Pancreas (tissue), 10 donors: ENCODE measurements around the gene EFEMP2. TPM values are rescaled to one million over a fixed set of nuclear protein-coding genes. Genes with fewer than 3 reads are reported as not detected.

Source experiments
- ATAC-seq, 4 donors: fragments of 200-7000 bp; cut with Tn5 transposase; one replicate each; pipeline versions ENCODE4 v1.8.0 to v1.9.1; 2020; ENCODE audit warnings: mild to moderate bottlenecking in 4 of 4, moderate library complexity in 4 of 4
- DNase-seq, 6 donors: peaks; one replicate each; pipeline ENCODE4 v3.0.0-alpha.2; 2020
- FAIRE-seq: peaks from 2 replicates; lab custom pipeline; 2012; peaks lifted over from hg19 to GRCh38; lab: Jason Lieb, UNC
- H3K27ac ChIP-seq, 4 donors: fragments of 200-600 bp; sonication (generic); 1 replicate in 3 of 4; 2 replicates in 1 of 4; pipeline versions ENCODE4 v1.5.0 to v1.8.0; 2020
- H3K27me3 ChIP-seq, 4 donors: fragments of 200-600 bp; one replicate each; pipeline ENCODE4 v1.8.0; 2021
- H3K36me3 ChIP-seq, 3 donors: fragments of 200-600 bp; sonication (generic) in 1 of 3; one replicate each; pipeline versions ENCODE4 v1.5.0 to v1.8.0; 2020 to 2021
- H3K4me1 ChIP-seq, 3 donors: fragments of 200-600 bp; one replicate each; pipeline ENCODE4 v1.8.0; 2021
- H3K4me3 ChIP-seq, 4 donors: fragments of 200-600 bp; sonication (generic) in 2 of 4; one replicate each; pipeline versions ENCODE4 v1.5.0 to v1.8.0; 2020 to 2021
- H3K9me3 ChIP-seq, 4 donors: fragments of 200-600 bp; one replicate each; pipeline ENCODE4 v1.8.0; 2021
- whole genome bisulfite sequencing, 2 donors: extraction: QIAGEN DNeasy Blood & Tissue Kit; methylation state at CpG; one replicate each; pipeline ENCODE4 v1.1.7; 2013; 5-methylcytosine and 5-hydroxymethylcytosine counted together
- intact Hi-C, 3 donors: fragments of 100-400 bp; cut with DNase I; formaldehyde crosslinking; loops; one replicate each; pipeline versions ENCODE4 v1.11.1 to v1.14.2; 2022
- polyA plus RNA-seq, 2 donors: library from polyadenylated mRNA; stranded (reverse); fragments of 200-250 nt; gene quantifications; one replicate each; pipeline ENCODE4 v1.2.3, GENCODE V29; 2013
- total RNA-seq, 6 donors: library from RNA; stranded (reverse); fragmentation: NEBNext Ultra II Directional in 4 of 6; extraction: Animal tissue kit (Norgen Biotek cat#: 25700) in 4 of 6; gene quantifications; one replicate each; pipeline versions ENCODE4 v1.2.1 to v1.2.4, GENCODE V29; 2021 to 2023
- TF ChIP-seq, protein P1 (sequence below), 4 donors: fragments of 200-600 bp; sonication (generic) in 3 of 4; IDR thresholded peaks; one replicate each; pipeline versions ENCODE4 v1.5.0 to v1.8.0; 2021; ENCODE audit warnings: antibody characterized with exemption in 4 of 4
- donor health status: healthy with polysubstance abuse.
- donor health status: DM: no; HTN: no; CAD: no; lungs with moderate emphysema.
- donor health status: DM: no; HTN: no; CAD: no.
- donor health status: control.
- donor health status: control.
- donor health status: Bipolar disorder and iron deficiency.
- donor health status: DM: yes; HTN: yes; CAD: no.
- donor health status: DM: no; HTN: no; CAD: no.
- donor health status: DM: no; HTN: no; CAD: no.
- donor health status: DM: yes; HTN: yes; CAD: no.

The EFEMP2 gene
- total and polyA plus RNA-seq, 8 donors = 11.3 to 51.0 (median 18.8) TPM

DNA sequence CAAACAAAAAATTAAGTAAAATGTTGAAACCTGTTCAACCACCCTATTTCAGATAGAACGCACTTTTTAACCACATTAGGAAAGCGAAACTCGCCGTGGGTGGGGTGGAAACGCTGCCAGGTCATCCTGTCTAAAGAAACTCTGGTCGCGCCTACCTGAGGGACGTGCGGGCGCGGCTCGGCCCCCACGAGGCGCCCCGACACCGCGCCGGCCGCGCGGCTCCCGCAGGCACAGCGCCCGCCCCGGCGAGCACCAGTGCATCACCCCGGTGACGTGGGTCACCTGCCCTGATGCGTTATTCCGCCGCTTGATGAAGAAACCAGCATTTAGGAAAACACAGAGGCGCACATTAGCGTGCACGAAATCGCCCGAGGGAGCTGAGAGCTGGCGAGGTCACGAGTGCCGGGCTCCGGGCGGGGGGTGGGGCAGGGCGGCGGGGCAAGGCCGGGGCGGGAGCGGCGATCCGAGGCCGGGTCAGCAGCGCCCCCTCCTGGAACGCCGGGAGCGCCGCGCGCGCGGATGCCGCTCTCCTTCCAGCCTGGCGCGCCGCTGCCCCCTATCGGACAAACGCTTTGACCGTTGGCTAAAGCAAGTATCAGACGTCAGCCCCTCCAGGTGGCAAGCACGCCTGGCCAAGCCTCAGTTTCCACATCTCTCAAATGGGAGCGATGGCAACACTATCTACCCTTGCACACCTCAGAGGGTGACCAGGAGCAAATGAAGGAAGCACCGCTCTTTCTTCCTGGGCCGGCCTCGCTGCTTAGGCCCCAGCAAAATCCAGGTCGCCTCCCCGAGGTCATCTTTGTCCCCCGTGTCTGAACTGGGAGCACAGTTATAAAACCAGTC, 54.5 kb downstream of the EFEMP2 start:
- H3K4me1 ChIP-seq = peaks cover 0 to 15% (median 11%) of the 10 kb centered on the region in 3 donors
- 5 to 6% methylated on average over 74 of the region's 74 CpGs for WGBS, 2 donors
- FAIRE-seq (no peak), ATAC-seq (peak; percentile 89 to 98 (median 95)), DNase-seq (peak; percentile 89 to 100 (median 96))
- intact Hi-C loops = loop anchor here in 1 of 3 donors (5.0 kb wide), 1 partner anchor 111 kb away; no protein-coding TSS in a partner anchor
- H3K36me3 ChIP-seq = no peaks in the 10 kb centered on the region
- TF ChIP-seq, protein P1, sequence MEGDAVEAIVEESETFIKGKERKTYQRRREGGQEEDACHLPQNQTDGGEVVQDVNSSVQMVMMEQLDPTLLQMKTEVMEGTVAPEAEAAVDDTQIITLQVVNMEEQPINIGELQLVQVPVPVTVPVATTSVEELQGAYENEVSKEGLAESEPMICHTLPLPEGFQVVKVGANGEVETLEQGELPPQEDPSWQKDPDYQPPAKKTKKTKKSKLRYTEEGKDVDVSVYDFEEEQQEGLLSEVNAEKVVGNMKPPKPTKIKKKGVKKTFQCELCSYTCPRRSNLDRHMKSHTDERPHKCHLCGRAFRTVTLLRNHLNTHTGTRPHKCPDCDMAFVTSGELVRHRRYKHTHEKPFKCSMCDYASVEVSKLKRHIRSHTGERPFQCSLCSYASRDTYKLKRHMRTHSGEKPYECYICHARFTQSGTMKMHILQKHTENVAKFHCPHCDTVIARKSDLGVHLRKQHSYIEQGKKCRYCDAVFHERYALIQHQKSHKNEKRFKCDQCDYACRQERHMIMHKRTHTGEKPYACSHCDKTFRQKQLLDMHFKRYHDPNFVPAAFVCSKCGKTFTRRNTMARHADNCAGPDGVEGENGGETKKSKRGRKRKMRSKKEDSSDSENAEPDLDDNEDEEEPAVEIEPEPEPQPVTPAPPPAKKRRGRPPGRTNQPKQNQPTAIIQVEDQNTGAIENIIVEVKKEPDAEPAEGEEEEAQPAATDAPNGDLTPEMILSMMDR (IDR thresholded peaks at IDR 0.05) = peak; percentile 99 to 100 (median 99)
- no peaks in the 10 kb centered on the region for H3K9me3 ChIP-seq
- H3K27ac ChIP-seq = peak overlapping the region; percentile 37 to 84 (median 75)
- H3K4me3 ChIP-seq = peak overlapping the region; percentile 43 to 64 (median 52)
- H3K27me3 ChIP-seq = no peaks in the 10 kb centered on the region

DNA sequence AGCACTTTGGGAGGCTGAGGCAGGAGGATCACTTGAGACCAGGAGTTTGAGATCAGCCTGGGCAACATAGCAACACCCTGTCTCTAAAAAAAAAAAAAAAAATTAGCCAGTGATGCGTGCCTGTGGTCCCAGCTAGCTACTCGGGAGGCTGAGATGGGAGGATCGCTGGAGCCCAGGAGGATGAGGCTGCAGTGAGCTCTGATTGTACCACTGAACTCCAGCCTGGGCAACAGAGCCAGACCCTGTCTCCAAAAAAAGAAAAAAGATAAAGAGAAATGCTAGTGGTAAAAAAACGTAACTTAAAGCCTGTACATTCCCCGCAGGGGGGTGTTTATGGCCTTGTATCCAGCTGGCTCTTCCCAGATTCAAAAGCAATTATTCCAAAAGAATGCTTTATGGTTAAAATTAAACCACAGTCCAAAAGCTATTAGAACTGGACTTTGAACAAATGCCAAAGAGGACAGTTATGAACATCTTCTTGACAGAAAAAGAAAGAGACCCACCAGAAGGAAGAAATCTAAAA, 55.2 kb downstream of the EFEMP2 start:
- Histone ChIP-seq H3K9me3 (no peaks in the 10 kb centered on the region), H3K27me3 (no peaks in the 10 kb centered on the region), H3K36me3 (no peaks in the 10 kb centered on the region), H3K4me3 (peak overlapping the region; percentile 43 to 64 (median 52)), H3K4me1 (peaks cover 0 to 8% (median 8%) of the 10 kb centered on the region in 3 donors), H3K27ac (peak overlapping the region; percentile 37 to 84 (median 75))
- ATAC-seq = no peak
- TF ChIP-seq, protein P1 (IDR thresholded peaks at IDR 0.05) = no peak
- intact Hi-C loops = loop anchor here in 1 of 3 donors (5.0 kb wide), 1 partner anchor 110 kb away; no protein-coding TSS in a partner anchor
- no peak for DNase-seq
- FAIRE-seq = no peak
- WGBS, 2 donors = 45% methylated on average over 5 of the region's 5 CpGs

DNA sequence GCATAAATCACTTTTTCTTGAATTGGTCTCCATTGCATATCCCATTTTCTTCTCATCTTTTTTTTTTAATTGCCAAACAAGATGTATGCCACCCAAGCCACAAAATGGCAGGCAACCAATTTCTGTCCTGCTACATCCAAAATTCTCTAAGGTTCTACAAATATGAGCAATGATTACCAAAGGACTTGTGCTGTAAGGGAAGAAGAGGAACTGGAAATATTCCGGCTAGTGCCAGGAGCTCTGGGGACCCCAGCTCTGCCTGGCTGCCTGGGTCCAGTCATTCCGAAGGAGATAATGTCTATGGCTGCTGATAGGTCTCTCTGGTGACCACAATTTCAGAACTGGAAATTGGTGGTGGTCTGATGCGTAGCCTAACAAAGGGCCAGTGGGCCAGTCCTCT, 55.9 kb downstream of the EFEMP2 start:
- Histone ChIP-seq H3K4me3 (peak overlapping the region in 1 of 4 donors; percentile 52), H3K4me1 (peaks cover 0 to 8% (median 6%) of the 10 kb centered on the region in 3 donors), H3K27me3 (no peaks in the 10 kb centered on the region), H3K9me3 (no peaks in the 10 kb centered on the region), H3K36me3 (no peaks in the 10 kb centered on the region), H3K27ac (no peak overlapping the region)
- ATAC-seq = no peak
- DNase-seq = no peak
- intact Hi-C loops = loop anchor here in 1 of 3 donors (5.0 kb wide), 1 partner anchor 109 kb away; no protein-coding TSS in a partner anchor
- 96 to 97% methylated on average over 3 of the region's 3 CpGs for WGBS, 2 donors
- TF ChIP-seq, protein P1 (IDR thresholded peaks at IDR 0.05) = no peak
- FAIRE-seq = no peak

Other genes starting within 250 kb of the EFEMP2 start
- 10 to 100 TPM; 11.2 to 38.2 (median 21.2) TPM for gene SIPA1, start 234.7 kb downstream of the EFEMP2 start, total RNA-seq
- gene SIPA1, start 234.7 kb downstream of the EFEMP2 start, polyA plus RNA-seq = 10 to 100 TPM; 42.3 to 52.2 TPM
- gene RELA, start 209.9 kb downstream of the EFEMP2 start, total RNA-seq = 10 to 100 TPM; 29.8 to 42.2 (median 34.6) TPM
- gene RELA, start 209.9 kb downstream of the EFEMP2 start, polyA plus RNA-seq = 10 to 100 TPM; 37.3 to 46.6 TPM
- gene KAT5, start 160.5 kb downstream of the EFEMP2 start, total RNA-seq = 10 to 100 TPM; 26.5 to 39.8 (median 35.0) TPM
- 10 to 100 TPM; 79.6 to 99.6 TPM for gene KAT5, start 160.5 kb downstream of the EFEMP2 start, polyA plus RNA-seq
- gene RNASEH2C, start 152.0 kb downstream of the EFEMP2 start, total RNA-seq = 10 to 100 TPM; 16.1 to 29.3 (median 20.4) TPM
- 10 to 100 TPM; 37.1 to 49.3 TPM for gene RNASEH2C, start 152.0 kb downstream of the EFEMP2 start, polyA plus RNA-seq
- 10 to 100 TPM; 10.2 to 12.7 (median 11.5) TPM for gene AP5B1, start 91.8 kb downstream of the EFEMP2 start, total RNA-seq
- gene AP5B1, start 91.8 kb downstream of the EFEMP2 start, polyA plus RNA-seq = 10 to 100 TPM in 1 of 2 donors, 1 to 10 TPM in 1; 4.2 to 10.4 TPM
- 1 to 10 TPM; 1.1 to 5.6 (median 1.8) TPM for gene OVOL1, start 85.7 kb downstream of the EFEMP2 start, total RNA-seq
- 1 to 10 TPM; 1.9 TPM for gene OVOL1, start 85.7 kb downstream of the EFEMP2 start, polyA plus RNA-seq
- under 1 TPM in 4 of 6 donors, not detected in 2; 0.12 to 0.75 (median 0.43) TPM for gene SNX32, start 38.8 kb downstream of the EFEMP2 start, total RNA-seq
- under 1 TPM; 0.23 to 0.30 TPM for gene SNX32, start 38.8 kb downstream of the EFEMP2 start, polyA plus RNA-seq
- gene CFL1, start 14.6 kb downstream of the EFEMP2 start, total RNA-seq = 100 to 1,000 TPM in 4 of 6 donors, 10 to 100 TPM in 2; 87.8 to 311 (median 148) TPM
- 100 to 1,000 TPM; 164 to 231 TPM for gene CFL1, start 14.6 kb downstream of the EFEMP2 start, polyA plus RNA-seq
- gene MUS81, start 12.4 kb downstream of the EFEMP2 start, total RNA-seq = 10 to 100 TPM; 12.7 to 29.5 (median 18.0) TPM
- gene MUS81, start 12.4 kb downstream of the EFEMP2 start, polyA plus RNA-seq = 10 to 100 TPM; 60.7 to 62.6 TPM
- under 1 TPM in 5 of 6 donors, not detected in 1; 0.14 to 0.72 (median 0.46) TPM for gene CTSW, start 7.0 kb upstream of the EFEMP2 start, total RNA-seq
- under 1 TPM; 0.31 to 0.65 TPM for gene CTSW, start 7.0 kb upstream of the EFEMP2 start, polyA plus RNA-seq
- gene FIBP, start 15.7 kb upstream of the EFEMP2 start, total RNA-seq = 10 to 100 TPM; 18.0 to 28.5 (median 22.7) TPM
- 10 to 100 TPM; 35.0 to 56.2 TPM for gene FIBP, start 15.7 kb upstream of the EFEMP2 start, polyA plus RNA-seq
- 10 to 100 TPM in 3 of 6 donors, 1 to 10 TPM in 3; 7.7 to 18.9 (median 10.1) TPM for gene CCDC85B, start 17.9 kb upstream of the EFEMP2 start, total RNA-seq
- gene CCDC85B, start 17.9 kb upstream of the EFEMP2 start, polyA plus RNA-seq = 10 to 100 TPM; 13.8 to 22.4 TPM
- gene FOSL1, start 27.6 kb upstream of the EFEMP2 start, total RNA-seq = 1 to 10 TPM in 1 of 6 donors, under 1 TPM in 5; 0.19 to 1.2 (median 0.45) TPM
- gene FOSL1, start 27.6 kb upstream of the EFEMP2 start, polyA plus RNA-seq = 1 to 10 TPM; 2.2 to 4.3 TPM
- 10 to 100 TPM; 10.2 to 19.4 (median 13.4) TPM for gene C11orf68, start 46.3 kb upstream of the EFEMP2 start, total RNA-seq
- gene C11orf68, start 46.3 kb upstream of the EFEMP2 start, polyA plus RNA-seq = 10 to 100 TPM; 14.3 to 20.8 TPM
- gene DRAP1, start 46.6 kb upstream of the EFEMP2 start, total RNA-seq = 10 to 100 TPM; 20.4 to 31.7 (median 25.1) TPM
- gene DRAP1, start 46.6 kb upstream of the EFEMP2 start, polyA plus RNA-seq = 10 to 100 TPM; 58.5 to 58.8 TPM
- gene TSGA10IP, start 72.7 kb upstream of the EFEMP2 start, total RNA-seq = under 1 TPM in 1 of 6 donors, not detected in 5; 0.19 TPM
- gene TSGA10IP, start 72.7 kb upstream of the EFEMP2 start, polyA plus RNA-seq = not detected
- 10 to 100 TPM; 19.2 to 28.2 (median 22.0) TPM for gene SART1, start 88.9 kb upstream of the EFEMP2 start, total RNA-seq
- gene SART1, start 88.9 kb upstream of the EFEMP2 start, polyA plus RNA-seq = 10 to 100 TPM; 73.9 to 98.5 TPM
- 10 to 100 TPM in 5 of 6 donors, 1 to 10 TPM in 1; 9.5 to 16.0 (median 12.2) TPM for gene EIF1AD, start 129.4 kb upstream of the EFEMP2 start, total RNA-seq
- gene EIF1AD, start 129.4 kb upstream of the EFEMP2 start, polyA plus RNA-seq = 10 to 100 TPM; 11.6 to 14.0 TPM
- gene BANF1, start 129.7 kb upstream of the EFEMP2 start, total RNA-seq = 10 to 100 TPM; 47.5 to 99.0 (median 77.4) TPM
- gene BANF1, start 129.7 kb upstream of the EFEMP2 start, polyA plus RNA-seq = 100 to 1,000 TPM; 107 to 146 TPM
- under 1 TPM in 3 of 6 donors, not detected in 3; 0.22 to 0.94 (median 0.64) TPM for gene CST6, start 139.2 kb upstream of the EFEMP2 start, total RNA-seq
- under 1 TPM in 1 of 2 donors, not detected in 1; 0.80 TPM for gene CST6, start 139.2 kb upstream of the EFEMP2 start, polyA plus RNA-seq
- under 1 TPM in 2 of 6 donors, not detected in 4; 0.06 to 0.41 TPM for gene CATSPER1, start 153.7 kb upstream of the EFEMP2 start, total RNA-seq
- gene CATSPER1, start 153.7 kb upstream of the EFEMP2 start, polyA plus RNA-seq = under 1 TPM; 0.27 to 0.38 TPM
- under 1 TPM in 5 of 6 donors, not detected in 1; 0.20 to 0.83 (median 0.43) TPM for gene GAL3ST3, start 176.4 kb upstream of the EFEMP2 start, total RNA-seq
- 1 to 10 TPM in 1 of 2 donors, under 1 TPM in 1; 0.27 to 1.8 TPM for gene GAL3ST3, start 176.4 kb upstream of the EFEMP2 start, polyA plus RNA-seq
- 100 to 1,000 TPM in 1 of 6 donors, 10 to 100 TPM in 5; 64.4 to 118 (median 83.3) TPM for gene SF3B2, start 179.6 kb upstream of the EFEMP2 start, total RNA-seq
- gene SF3B2, start 179.6 kb upstream of the EFEMP2 start, polyA plus RNA-seq = 10 to 100 TPM; 75.8 to 99.0 TPM
- 10 to 100 TPM; 19.6 to 61.0 (median 28.8) TPM for gene PACS1, start 197.5 kb upstream of the EFEMP2 start, total RNA-seq
- gene PACS1, start 197.5 kb upstream of the EFEMP2 start, polyA plus RNA-seq = 10 to 100 TPM; 16.9 to 27.1 TPM